Measurements from ENCODE around the gene RNF7.

- TF ChIP-seq ZNF652 (CRISPR knock-in tag; IDR thresholded peaks at IDR 0.05; ENCODE audit: borderline replicate concordance, low read depth) (no peak), EP300 (IDR thresholded peaks at IDR 0.05; ENCODE audit: low read depth in 2 of 2, low read length in 2 of 2) (no peak), EP300 (CRISPR knock-in tag; IDR thresholded peaks at IDR 0.05; ENCODE audit: borderline replicate concordance) (no peak), CTCF (CRISPR knock-in tag; IDR thresholded peaks at IDR 0.05) (no peak), RFXAP (CRISPR knock-in tag; IDR thresholded peaks at IDR 0.05; ENCODE audit: borderline replicate concordance) (no peak), SOX6 (IDR thresholded peaks at IDR 0.05) (no peak), SOX6 (CRISPR knock-in tag; IDR thresholded peaks at IDR 0.05) (no peak), AGO1 (IDR thresholded peaks at IDR 0.05; ENCODE audit: low read depth, low read length, poor library complexity, severe bottlenecking) (no peak)
Measured at GRCh38 chr3:141710888-141711616, 27.0 kb upstream of the RNF7 start.
